NCI-H1436 (cell line): ENCODE data around the gene NRTN.
A peak's percentile ranks its signal among the peaks of the same experiment; 100 is the strongest.

Experiments used
- DNase-seq: peaks from one replicate; lab custom pipeline; 2025; lab: John Stamatoyannopoulos, UW

NRTN gene

GRCh38 chr19:5790559-5791520, 14.0 kb upstream of the NRTN start, which contains the start of gene DUS3L:
DUS3L (minus strand) TSS chr19:5791163; CDS start chr19:5791141, 22 bp downstream.
- DNase-seq, result peak; percentile 95

GRCh38 chr19:5792224-5792623, 12.6 kb upstream of the NRTN start:
- no peak for DNase-seq

GRCh38 chr19:5793188-5793587, 11.7 kb upstream of the NRTN start:
- no peak for DNase-seq

GRCh38 chr19:5795382-5795919, 9.4 kb upstream of the NRTN start:
- no peak for DNase-seq

- no peak for DNase-seq
These were observed 6.6 kb upstream of the NRTN start for GRCh38 chr19:5798244-5798643.

- no peak for DNase-seq
These were observed 5.3 kb upstream of the NRTN start for GRCh38 chr19:5799247-5800241.

- DNase-seq, result no peak
These were observed 4.3 kb upstream of the NRTN start for GRCh38 chr19:5800361-5801270.

GRCh38 chr19:5801796-5802619, 2.9 kb upstream of the NRTN start:
- DNase-seq, result peak; percentile 35

GRCh38 chr19:5803441-5803751, 1.5 kb upstream of the NRTN start:
- no peak for DNase-seq

GRCh38 chr19:5803752-5804515, 933 bp upstream of the NRTN start:
- DNase-seq, result peak; percentile 95

GRCh38 chr19:5805462-5806132, 730 bp downstream of the NRTN start:
- peak; percentile 84 for DNase-seq

- no peak for DNase-seq
These were observed 1.2 kb downstream of the NRTN start for GRCh38 chr19:5806133-5806489.

- no peak for DNase-seq
These were observed 2.0 kb downstream of the NRTN start for GRCh38 chr19:5806905-5807304.

GRCh38 chr19:5808120-5808816, 3.4 kb downstream of the NRTN start:
- DNase-seq, result no peak

GRCh38 chr19:5809053-5809452, 4.2 kb downstream of the NRTN start:
- no peak for DNase-seq

GRCh38 chr19:5809469-5809868, 4.6 kb downstream of the NRTN start:
- DNase-seq, result no peak

GRCh38 chr19:5811117-5811516, 6.2 kb downstream of the NRTN start:
- no peak for DNase-seq

GRCh38 chr19:5814123-5814851, 9.4 kb downstream of the NRTN start:
- DNase-seq, result no peak
